Measurements from ENCODE around the gene KSR1. TPM values are rescaled to one million over a fixed set of nuclear protein-coding genes. Genes with fewer than 3 reads are reported as not detected.

KSR1 gene
- total RNA-seq, 1 experiment from 2014 or later, result 88.9 TPM

DNA sequence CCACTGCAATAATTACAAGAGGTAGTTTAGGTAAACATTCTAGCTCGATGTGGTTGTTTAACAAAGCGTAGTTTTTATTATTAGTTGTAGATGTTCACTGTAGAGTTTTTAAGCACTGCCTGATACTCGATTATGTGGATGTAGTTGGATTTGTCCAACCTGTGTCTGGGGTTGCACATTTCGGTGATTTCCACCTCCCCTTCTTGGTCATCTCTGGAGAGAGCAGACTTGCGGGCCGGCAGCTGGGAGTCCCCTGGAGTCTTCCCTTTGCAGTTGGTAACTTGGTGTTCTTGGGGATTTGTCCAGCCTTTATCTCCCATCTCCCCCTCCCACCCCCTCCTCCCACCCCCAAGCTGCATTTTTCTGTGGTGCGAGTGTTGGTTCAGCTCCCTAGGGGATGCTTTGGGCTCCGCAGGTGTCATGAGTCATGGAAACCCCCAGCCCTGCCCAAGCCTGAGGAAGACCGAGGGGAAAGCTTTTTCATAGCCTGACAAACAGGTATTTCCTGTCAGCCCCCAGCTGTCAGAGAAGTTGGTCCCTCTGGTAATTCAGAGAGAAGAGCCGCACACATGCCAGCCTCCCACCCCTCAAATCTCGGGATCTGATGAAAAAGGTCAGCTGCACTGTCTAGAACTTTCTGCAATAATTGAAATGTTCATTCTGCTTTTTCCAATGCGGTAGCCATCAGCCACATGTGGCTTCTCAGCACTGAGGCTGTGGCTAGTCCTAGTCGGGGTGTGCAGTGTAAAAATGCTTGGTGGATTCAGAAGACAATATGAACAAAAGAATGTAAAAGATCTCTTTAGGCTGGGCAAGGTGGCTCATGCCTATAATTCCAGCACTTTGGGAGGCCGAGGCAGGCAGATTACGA is 50.3 kb downstream of the KSR1 start:
- ChIA-PET CTCF (interaction anchor here (1.5 to 1.6 kb wide), 2 partner anchors 10 to 12 kb away, joined by 8 to 13 read pairs; no protein-coding TSS in a partner anchor), POLR2A (interaction anchor here (0.6 to 0.9 kb wide), 3 partner anchors 12 to 286 kb away, joined by 3 to 15 read pairs (median 4); no protein-coding TSS in a partner anchor)
- H3K4me3 ChIP-seq (ENCODE audit: low read depth, low read length), result no peak overlapping the region
- no peaks in the 10 kb centered on the region for H3K36me3 ChIP-seq (ENCODE audit: control insufficient read depth, insufficient read depth, low read length)
- intact Hi-C loops (cut with micrococcal nuclease; ENCODE audit: unreplicated experiment), result loop anchor here (1.0 to 2.0 kb wide), 2 partner anchors 12 to 16 kb away; no protein-coding TSS in a partner anchor
- H3K27me3 ChIP-seq (replicated peaks; ENCODE audit: control insufficient read depth, insufficient read depth, low read length), result no peaks in the 10 kb centered on the region
- Mint-ChIP-seq H3K36me3 (ENCODE audit: insufficient read depth, unreplicated experiment) (peaks cover 34% of the 10 kb centered on the region), H3K27ac (ENCODE audit: unreplicated experiment) (peak overlapping the region; percentile 91), H3K4me3 (ENCODE audit: unreplicated experiment) (peak overlapping the region; percentile 50), H3K9me3 (ENCODE audit: unreplicated experiment) (no peaks in the 10 kb centered on the region), H3K4me1 (ENCODE audit: low read depth, unreplicated experiment) (peaks cover 43% of the 10 kb centered on the region), H3K27me3 (ENCODE audit: insufficient read depth, unreplicated experiment) (no peaks in the 10 kb centered on the region)
- DNase-seq, result peak; percentile 83 to 90
- TF ChIP-seq, protein P1, sequence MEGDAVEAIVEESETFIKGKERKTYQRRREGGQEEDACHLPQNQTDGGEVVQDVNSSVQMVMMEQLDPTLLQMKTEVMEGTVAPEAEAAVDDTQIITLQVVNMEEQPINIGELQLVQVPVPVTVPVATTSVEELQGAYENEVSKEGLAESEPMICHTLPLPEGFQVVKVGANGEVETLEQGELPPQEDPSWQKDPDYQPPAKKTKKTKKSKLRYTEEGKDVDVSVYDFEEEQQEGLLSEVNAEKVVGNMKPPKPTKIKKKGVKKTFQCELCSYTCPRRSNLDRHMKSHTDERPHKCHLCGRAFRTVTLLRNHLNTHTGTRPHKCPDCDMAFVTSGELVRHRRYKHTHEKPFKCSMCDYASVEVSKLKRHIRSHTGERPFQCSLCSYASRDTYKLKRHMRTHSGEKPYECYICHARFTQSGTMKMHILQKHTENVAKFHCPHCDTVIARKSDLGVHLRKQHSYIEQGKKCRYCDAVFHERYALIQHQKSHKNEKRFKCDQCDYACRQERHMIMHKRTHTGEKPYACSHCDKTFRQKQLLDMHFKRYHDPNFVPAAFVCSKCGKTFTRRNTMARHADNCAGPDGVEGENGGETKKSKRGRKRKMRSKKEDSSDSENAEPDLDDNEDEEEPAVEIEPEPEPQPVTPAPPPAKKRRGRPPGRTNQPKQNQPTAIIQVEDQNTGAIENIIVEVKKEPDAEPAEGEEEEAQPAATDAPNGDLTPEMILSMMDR (IDR thresholded peaks at IDR 0.05; ENCODE audit: insufficient read depth in 1 of 2, low read depth in 1 of 2, low read length in 1 of 2, severe bottlenecking in 1 of 2, unreplicated experiment in 1 of 2), result peak in 1 of 2 experiments; percentile 10
- peaks cover 9% of the 10 kb centered on the region for H3K9me3 ChIP-seq
- BruUV-seq (replicated peaks), result no TSS peak
- peaks cover 48% of the 10 kb centered on the region for H3K4me1 ChIP-seq

DNA sequence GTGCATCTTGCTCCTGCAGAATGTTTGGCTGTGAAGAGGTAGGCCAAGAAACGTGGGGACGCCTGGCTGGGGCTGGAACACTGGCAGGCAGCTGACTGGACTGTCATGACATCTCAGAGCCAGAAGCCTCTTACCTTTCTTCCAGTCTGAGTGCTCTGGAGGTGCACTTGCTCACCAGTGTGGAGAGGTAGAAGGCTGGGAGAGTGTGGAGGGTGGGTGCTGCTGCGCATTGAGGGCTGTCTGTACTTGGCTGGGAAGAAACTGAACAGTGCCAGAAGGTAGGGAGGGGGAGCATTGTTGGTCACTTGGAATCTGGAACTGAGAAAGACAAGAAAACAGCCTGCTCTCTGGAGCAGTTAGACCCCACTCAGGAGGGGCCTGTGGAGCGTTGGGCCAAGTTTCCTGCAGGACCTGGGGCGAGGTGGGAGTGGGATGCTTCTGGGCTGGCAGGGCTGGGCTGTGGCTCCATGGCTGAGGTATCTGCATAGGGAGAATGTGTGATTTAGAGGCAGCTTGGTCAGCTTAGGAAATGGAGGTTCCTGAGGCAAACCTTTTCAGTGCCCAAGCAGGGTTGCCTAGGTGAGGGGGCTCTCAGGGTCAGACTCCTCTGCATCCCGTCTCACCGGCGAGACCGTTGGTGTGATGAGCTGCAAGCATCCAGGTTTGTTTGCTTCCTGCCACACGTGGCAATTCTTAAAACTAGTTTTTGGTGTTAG is 55.1 kb downstream of the KSR1 start:
- H3K4me1 Mint-ChIP-seq (ENCODE audit: low read depth, unreplicated experiment), result peaks cover 15% of the 10 kb centered on the region
- peaks cover 7% of the 10 kb centered on the region for H3K9me3 Mint-ChIP-seq (ENCODE audit: unreplicated experiment)
- Histone ChIP-seq H3K27me3 (replicated peaks; ENCODE audit: control insufficient read depth, insufficient read depth, low read length) (no peaks in the 10 kb centered on the region), H3K4me3 (ENCODE audit: low read depth, low read length) (no peak overlapping the region), H3K36me3 (ENCODE audit: control insufficient read depth, insufficient read depth, low read length) (no peaks in the 10 kb centered on the region), H3K4me1 (peaks cover 26% of the 10 kb centered on the region), H3K9me3 (0 out of 2 replicates have a peak, but pooled peaks cover 3% of the 10 kb centered on the region)
- CTCF ChIA-PET, result interaction anchor here (1.0 kb wide), 1 partner anchor 55 kb away, joined by 3 read pairs; the partner anchor contains the start of gene KSR1
- intact Hi-C loops (cut with micrococcal nuclease; ENCODE audit: unreplicated experiment), result no loop called here
- POLR2A ChIA-PET, result interaction anchor here (0.6 kb wide), 2 partner anchors 35 to 54 kb away, joined by 3 read pairs; no protein-coding TSS in a partner anchor
- TF ChIP-seq, protein P1 (IDR thresholded peaks at IDR 0.05; ENCODE audit: insufficient read depth in 1 of 2, low read depth in 1 of 2, low read length in 1 of 2, severe bottlenecking in 1 of 2, unreplicated experiment in 1 of 2), result no peak
- no peaks in the 10 kb centered on the region for H3K27me3 Mint-ChIP-seq (ENCODE audit: insufficient read depth, unreplicated experiment)
- no peak overlapping the region for H3K4me3 Mint-ChIP-seq (ENCODE audit: unreplicated experiment)
- peak overlapping the region; percentile 5 for H3K27ac Mint-ChIP-seq (ENCODE audit: unreplicated experiment)
- no TSS peak for BruUV-seq (replicated peaks)
- peaks cover 13% of the 10 kb centered on the region for H3K36me3 Mint-ChIP-seq (ENCODE audit: insufficient read depth, unreplicated experiment)
- no peak for DNase-seq

DNA sequence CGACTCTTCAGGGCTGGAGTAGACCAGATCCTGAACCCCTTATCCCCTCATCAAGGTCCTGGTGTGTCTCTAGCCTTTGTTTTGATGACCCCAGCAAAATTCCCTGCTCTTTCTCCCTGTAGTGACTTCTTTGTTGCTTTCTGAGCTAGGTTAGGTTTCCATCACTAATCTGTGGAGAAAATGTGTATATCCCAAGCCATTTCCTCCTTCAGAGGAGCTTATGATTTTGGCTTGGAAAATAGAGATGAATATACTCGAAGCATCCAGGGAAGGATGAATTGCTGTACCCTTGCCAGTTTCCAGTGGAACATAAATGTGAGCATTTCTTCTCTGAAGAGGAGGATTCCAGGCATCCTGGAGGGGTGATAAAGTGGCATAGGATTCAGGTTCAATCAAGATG is 55.8 kb downstream of the KSR1 start:
- TF ChIP-seq, protein P1 (IDR thresholded peaks at IDR 0.05; ENCODE audit: insufficient read depth in 1 of 2, low read depth in 1 of 2, low read length in 1 of 2, severe bottlenecking in 1 of 2, unreplicated experiment in 1 of 2), result no peak
- Histone ChIP-seq H3K4me1 (peaks cover 21% of the 10 kb centered on the region), H3K27me3 (replicated peaks; ENCODE audit: control insufficient read depth, insufficient read depth, low read length) (no peaks in the 10 kb centered on the region), H3K9me3 (0 out of 2 replicates have a peak, but pooled peaks cover 3% of the 10 kb centered on the region), H3K4me3 (ENCODE audit: low read depth, low read length) (no peak overlapping the region), H3K36me3 (ENCODE audit: control insufficient read depth, insufficient read depth, low read length) (no peaks in the 10 kb centered on the region)
- no peak for DNase-seq
- intact Hi-C loops (cut with micrococcal nuclease; ENCODE audit: unreplicated experiment), result no loop called here
- POLR2A ChIA-PET, result interaction anchor here (0.6 kb wide), 1 partner anchor 36 kb away, joined by 3 read pairs; no protein-coding TSS in a partner anchor
- peaks cover 8% of the 10 kb centered on the region for H3K9me3 Mint-ChIP-seq (ENCODE audit: unreplicated experiment)
- CTCF ChIA-PET, result interaction anchor here (1.0 kb wide), 1 partner anchor 56 kb away, joined by 3 read pairs; the partner anchor contains the start of gene KSR1
- no TSS peak for BruUV-seq (replicated peaks)
- peaks cover 6% of the 10 kb centered on the region for H3K36me3 Mint-ChIP-seq (ENCODE audit: insufficient read depth, unreplicated experiment)
- peaks cover 8% of the 10 kb centered on the region for H3K4me1 Mint-ChIP-seq (ENCODE audit: low read depth, unreplicated experiment)
- no peak overlapping the region for H3K4me3 Mint-ChIP-seq (ENCODE audit: unreplicated experiment)
- no peaks in the 10 kb centered on the region for H3K27me3 Mint-ChIP-seq (ENCODE audit: insufficient read depth, unreplicated experiment)
- no peak overlapping the region for H3K27ac Mint-ChIP-seq (ENCODE audit: unreplicated experiment)

All from Caco-2 (cell line).